Fibroblast of lung (primary cell): ENCODE measurements around the gene WASF3. TPM values are rescaled to one million over a fixed set of nuclear protein-coding genes. Genes with fewer than 3 reads are reported as not detected.

Source experiments
- DNase-seq, 2 donors: peaks; one replicate each; pipeline versions ENCODE4 v3.0.0 to v3.0.0-alpha.2; 2010; ENCODE audit warnings: low read depth in 2 of 2
- H2AFZ ChIP-seq: 2 replicates; pipeline ENCODE4 v1.5.1; 2012; ENCODE audit warnings: low read length, control low read depth, inconsistent platforms
- H3K27ac ChIP-seq: 2 replicates; pipeline ENCODE4 v1.5.1; 2011; ENCODE audit warnings: low read length, control low read depth; ENCODE audit not compliant: insufficient read depth
- H3K27me3 ChIP-seq: 2 replicates; pipeline ENCODE4 v1.5.1; 2011; ENCODE audit warnings: mild to moderate bottlenecking, low read length; ENCODE audit not compliant: control insufficient read depth, insufficient read depth
- H3K36me3 ChIP-seq: 2 replicates; pipeline ENCODE4 v1.5.1; 2011; ENCODE audit warnings: low read length; ENCODE audit not compliant: control insufficient read depth, insufficient read depth
- H3K4me1 ChIP-seq: 2 replicates; pipeline ENCODE4 v1.5.1; 2011; ENCODE audit warnings: low read length; ENCODE audit not compliant: control insufficient read depth, insufficient read depth; ENCODE audit errors: extremely low read depth
- H3K4me2 ChIP-seq: 2 replicates; pipeline ENCODE4 v1.5.1; 2011; ENCODE audit warnings: low read length, control low read depth; ENCODE audit not compliant: insufficient read depth; ENCODE audit errors: extremely low read depth
- H3K4me3 ChIP-seq, 4 experiments: fragments of 200-600 bp in 1 of 4; sonication (generic) in 1 of 4; replicated peaks in 1 of 4; 2 replicates each; pipeline ENCODE4 v1.5.1; 2011 to 2016; ENCODE audit warnings: low read length in 4 of 4, low read depth in 3 of 4, mild to moderate bottlenecking in 3 of 4, control low read depth in 2 of 4, inconsistent platforms in 1 of 4, mixed read lengths in 1 of 4; ENCODE audit not compliant: insufficient read depth in 1 of 4; ENCODE audit errors: control extremely low read depth in 1 of 4
- H3K79me2 ChIP-seq: 2 replicates; pipeline ENCODE4 v1.5.1; 2012; ENCODE audit warnings: mild to moderate bottlenecking, low read length, inconsistent platforms; ENCODE audit not compliant: control insufficient read depth, insufficient read depth
- H3K9ac ChIP-seq: 2 replicates; pipeline ENCODE4 v1.5.1; 2011; ENCODE audit warnings: mild to moderate bottlenecking, low read length, control low read depth; ENCODE audit not compliant: insufficient read depth
- H3K9me3 ChIP-seq: 2 replicates; pipeline ENCODE4 v1.5.1; 2012; ENCODE audit warnings: low read depth, low read length; ENCODE audit not compliant: control insufficient read depth, insufficient read depth
- H4K20me1 ChIP-seq: 2 replicates; pipeline ENCODE4 v1.5.1; 2011; ENCODE audit warnings: low read length; ENCODE audit not compliant: control insufficient read depth, insufficient read depth; ENCODE audit errors: extremely low read depth
- EZH2 ChIP-seq: IDR thresholded peaks from 2 replicates; pipeline ENCODE4 v1.5.1; 2012; ENCODE audit warnings: low read length, control low read depth, mild to moderate bottlenecking; ENCODE audit errors: missing control alignments
- polyA plus RNA-seq, 2 donors: library from polyadenylated mRNA; depleted of rRNA in 1 of 2; stranded (reverse) in 1 of 2; unstranded in 1 of 2; fragments of >200 nt; gene quantifications; 2 replicates each; pipeline ENCODE4 v1.2.1, GENCODE V29; 2011 to 2012; ENCODE audit warnings: missing spikeins in 1 of 2
- total RNA-seq: library from RNA; depleted of rRNA; stranded (reverse); fragments of >200 nt; gene quantifications from 2 replicates; pipeline ENCODE4 v1.2.1, GENCODE V29; 2014
- TF ChIP-seq, protein P1 (sequence below), 2 donors: IDR thresholded peaks in 1 of 2; conservative IDR thresholded peaks in 1 of 2; 1 replicate in 1 of 2; 2 replicates in 1 of 2; pipeline ENCODE4 v1.5.1; 2011 to 2012; ENCODE audit warnings: low read length in 2 of 2, control low read depth in 1 of 2, inconsistent platforms in 1 of 2, low read depth in 1 of 2, mild to moderate bottlenecking in 1 of 2

Gene WASF3
- total and polyA plus RNA-seq, 2 donors (not counting 1 experiment from before 2014, with no cell fraction given): 18.2 to 19.5 TPM

DNA sequence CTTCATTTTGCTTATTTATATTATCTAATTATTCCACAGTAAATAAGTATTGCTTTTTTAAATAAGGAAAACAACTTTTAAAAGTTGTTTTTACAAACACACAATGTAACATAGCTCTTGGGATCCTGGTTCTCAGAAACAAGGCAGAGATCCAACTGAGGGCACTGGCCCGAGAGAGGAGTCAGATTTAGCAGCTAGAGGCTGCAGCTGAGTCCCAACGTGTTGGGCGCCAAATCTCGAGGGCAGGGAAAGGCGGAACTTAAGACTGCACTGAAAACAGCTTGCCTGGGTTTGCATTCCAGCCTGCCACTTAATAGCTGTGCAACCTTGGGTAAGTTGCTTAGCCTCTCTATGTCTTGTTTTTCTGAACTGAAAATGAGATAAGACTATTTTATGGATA lies 16.4 kb upstream of the WASF3 start:
- H2AFZ ChIP-seq: no peak overlapping the region
- no peak for TF ChIP-seq EZH2
- TF ChIP-seq, protein P1, sequence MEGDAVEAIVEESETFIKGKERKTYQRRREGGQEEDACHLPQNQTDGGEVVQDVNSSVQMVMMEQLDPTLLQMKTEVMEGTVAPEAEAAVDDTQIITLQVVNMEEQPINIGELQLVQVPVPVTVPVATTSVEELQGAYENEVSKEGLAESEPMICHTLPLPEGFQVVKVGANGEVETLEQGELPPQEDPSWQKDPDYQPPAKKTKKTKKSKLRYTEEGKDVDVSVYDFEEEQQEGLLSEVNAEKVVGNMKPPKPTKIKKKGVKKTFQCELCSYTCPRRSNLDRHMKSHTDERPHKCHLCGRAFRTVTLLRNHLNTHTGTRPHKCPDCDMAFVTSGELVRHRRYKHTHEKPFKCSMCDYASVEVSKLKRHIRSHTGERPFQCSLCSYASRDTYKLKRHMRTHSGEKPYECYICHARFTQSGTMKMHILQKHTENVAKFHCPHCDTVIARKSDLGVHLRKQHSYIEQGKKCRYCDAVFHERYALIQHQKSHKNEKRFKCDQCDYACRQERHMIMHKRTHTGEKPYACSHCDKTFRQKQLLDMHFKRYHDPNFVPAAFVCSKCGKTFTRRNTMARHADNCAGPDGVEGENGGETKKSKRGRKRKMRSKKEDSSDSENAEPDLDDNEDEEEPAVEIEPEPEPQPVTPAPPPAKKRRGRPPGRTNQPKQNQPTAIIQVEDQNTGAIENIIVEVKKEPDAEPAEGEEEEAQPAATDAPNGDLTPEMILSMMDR (conservative IDR thresholded peaks at IDR 0.05 in 1 of 2, IDR thresholded peaks at IDR 0.05 in 1 of 2; ENCODE audit: low read depth in 1 of 2, low read length in 2 of 2): no peak

GRCh38 chr13:26541678-26542568 lies 15.6 kb upstream of the WASF3 start:
- H3K27me3 ChIP-seq: peaks cover 26% of the 10 kb centered on the region
- H3K4me1 ChIP-seq: no peaks in the 10 kb centered on the region
- no peak overlapping the region for H3K4me2 ChIP-seq
- no peak for DNase-seq
- no peak overlapping the region for H3K4me3 ChIP-seq
- no peak overlapping the region for H3K9ac ChIP-seq
- no peaks in the 10 kb centered on the region for H3K9me3 ChIP-seq
- no peak overlapping the region for H3K27ac ChIP-seq
- no peaks in the 10 kb centered on the region for H4K20me1 ChIP-seq
- no peak overlapping the region for H2AFZ ChIP-seq
- H3K36me3 ChIP-seq: no peaks in the 10 kb centered on the region
- no peaks in the 10 kb centered on the region for H3K79me2 ChIP-seq
- TF ChIP-seq, protein P1 (conservative IDR thresholded peaks at IDR 0.05 in 1 of 2, IDR thresholded peaks at IDR 0.05 in 1 of 2; ENCODE audit: low read depth in 1 of 2, low read length in 2 of 2): no peak

More for the DNA sequence above, 16.4 kb upstream of the WASF3 start:
- no peaks in the 10 kb centered on the region for H3K79me2 ChIP-seq
- no peak overlapping the region for H3K9ac ChIP-seq
- H3K4me2 ChIP-seq: no peak overlapping the region
- no peaks in the 10 kb centered on the region for H3K36me3 ChIP-seq
- H3K4me1 ChIP-seq: no peaks in the 10 kb centered on the region
- H4K20me1 ChIP-seq: no peaks in the 10 kb centered on the region
- no peaks in the 10 kb centered on the region for H3K9me3 ChIP-seq
- H3K27me3 ChIP-seq: peaks cover 26% of the 10 kb centered on the region
- H3K27ac ChIP-seq: no peak overlapping the region
- H3K4me3 ChIP-seq: no peak overlapping the region
- no peak for DNase-seq

- Histone ChIP-seq H3K79me2 (no peaks in the 10 kb centered on the region), H3K4me1 (no peaks in the 10 kb centered on the region), H2AFZ (no peak overlapping the region), H3K4me2 (no peak overlapping the region), H3K9ac (no peak overlapping the region), H3K36me3 (no peaks in the 10 kb centered on the region), H3K9me3 (no peaks in the 10 kb centered on the region), H3K4me3 (no peak overlapping the region), H3K27ac (no peak overlapping the region), H3K27me3 (peaks cover 28% of the 10 kb centered on the region), H4K20me1 (no peaks in the 10 kb centered on the region)
- no peak for DNase-seq
- TF ChIP-seq, protein P1 (conservative IDR thresholded peaks at IDR 0.05 in 1 of 2, IDR thresholded peaks at IDR 0.05 in 1 of 2; ENCODE audit: low read depth in 1 of 2, low read length in 2 of 2): no peak
- TF ChIP-seq EZH2: no peak
Measured at GRCh38 chr13:26544707-26545106, 12.8 kb upstream of the WASF3 start.
